Adrenal gland (tissue), 12 donors: ENCODE measurements around the gene ZIC4. TPM values are rescaled to one million over a fixed set of nuclear protein-coding genes. Genes with fewer than 3 reads are reported as not detected.

ENCODE experiments used
- DNase-seq, 7 donors: peaks; one replicate each; pipeline ENCODE4 v3.0.0-alpha.2; 2019 to 2020
- H3K27ac ChIP-seq, 5 donors: fragments of 200-600 bp; sonication (generic) in 4 of 5; 1 replicate in 3 of 5; 2 replicates in 2 of 5; pipeline versions ENCODE4 v1.5.1 to v1.8.0; 2016 to 2020; ENCODE audit warnings: mild to moderate bottlenecking in 1 of 5
- H3K27me3 ChIP-seq: fragments of 200-600 bp; 2 replicates; pipeline ENCODE4 v1.8.0; 2021
- H3K36me3 ChIP-seq, 2 donors: fragments of 200-600 bp; replicated peaks in 1 of 2; 1 replicate in 1 of 2; 2 replicates in 1 of 2; pipeline versions ENCODE4 v1.5.1 to v1.8.0; 2018 to 2022
- H3K4me1 ChIP-seq, 2 donors: fragments of 200-600 bp; replicated peaks in 1 of 2; 1 replicate in 1 of 2; 2 replicates in 1 of 2; pipeline versions ENCODE4 v1.5.1 to v1.8.0; 2018 to 2021
- H3K4me3 ChIP-seq, 4 donors: fragments of 200-600 bp; sonication (generic) in 3 of 4; one replicate each; pipeline ENCODE4 v1.5.1; 2016 to 2018
- H3K9me3 ChIP-seq, 3 donors: fragments of 200-600 bp; sonication (generic) in 1 of 3; replicated peaks in 1 of 3; 1 replicate in 2 of 3; 2 replicates in 1 of 3; pipeline versions ENCODE4 v1.5.1 to v1.8.0; 2016 to 2021
- CTCF ChIP-seq, 6 experiments: fragments of 450-650 bp in 4 of 6; fragments of 200-600 bp in 2 of 6; sonication (generic) in 1 of 6; IDR thresholded peaks; 1 replicate in 5 of 6; 2 replicates in 1 of 6; pipeline versions ENCODE4 v1.5.1 to v1.8.0; 2016 to 2021; ENCODE audit warnings: antibody characterized with exemption in 6 of 6, mild to moderate bottlenecking in 2 of 6, moderate library complexity in 1 of 6
- POLR2A ChIP-seq, 2 donors: fragments of 450-650 bp; IDR thresholded peaks; one replicate each; pipeline ENCODE4 v1.6.1; 2017; ENCODE audit warnings: antibody characterized with exemption in 2 of 2, mild to moderate bottlenecking in 2 of 2, moderate library complexity in 1 of 2
- WGBS, 4 donors: extraction: QIAGEN DNeasy Blood & Tissue Kit in 2 of 4; methylation state at CpG; one replicate each; pipeline versions ENCODE4 v1.1.5 to v1.1.7; 2013 to 2017; 5-methylcytosine and 5-hydroxymethylcytosine counted together
- intact Hi-C, 2 donors: fragments of 100-400 bp; cut with DNase I; formaldehyde crosslinking; loops; one replicate each; pipeline versions ENCODE4 v1.14.1 to v1.15.0; 2022 to 2023
- polyA plus RNA-seq, 3 donors: library from polyadenylated mRNA; stranded (reverse); fragments of 200-250 nt in 2 of 3; fragments of 350-450 nt in 1 of 3; fragmentation: Illumina TruSeq in 1 of 3; extraction: RNeasy Lipid Tissue Mini Kit (QIAGEN cat#74804) in 1 of 3; gene quantifications; one replicate each; pipeline ENCODE4 v1.2.3, GENCODE V29; 2013 to 2014
- total RNA-seq, 9 donors: library from RNA; depleted of rRNA in 4 of 9; stranded (reverse); fragments of >200 nt in 4 of 9; fragments of 120-200 nt in 1 of 9; fragmentation: NEBNext Ultra II Directional in 1 of 9; extraction: Animal tissue kit (Norgen Biotek cat#: 25700) in 1 of 9; gene quantifications; one replicate each; pipeline versions ENCODE4 v1.1.0 to v1.2.4, GENCODE V29; 2013 to 2023
- donor health status: healthy with polysubstance abuse.
- donor health status: Bipolar disorder and iron deficiency.
- donor health status: DM: yes; HTN: yes; CAD: no.
- donor health status: DM: no; HTN: no; CAD: no.
- donor health status: DM: no; HTN: no; CAD: no.
- donor health status: DM: yes; HTN: yes; CAD: no.

The ZIC4 gene
- total and polyA plus RNA-seq, 12 donors = 0.07 TPM; not detected in 11

- H3K27ac ChIP-seq = no peak overlapping the region
- TF ChIP-seq POLR2A (IDR thresholded peaks at IDR 0.05) (no peak), CTCF (IDR thresholded peaks at IDR 0.05) (no peak)
- no peaks in the 10 kb centered on the region for H3K36me3 ChIP-seq
- H3K9me3 ChIP-seq = no peaks in the 10 kb centered on the region
- WGBS, 4 donors = 10 to 14% (median 10%) methylated on average over 27 to 36 of the region's 36 CpGs
- H3K27me3 ChIP-seq = peaks cover 96% of the 10 kb centered on the region
- no peak overlapping the region for H3K4me3 ChIP-seq
- DNase-seq = no peak
- H3K4me1 ChIP-seq = peaks cover 0 to 10% of the 10 kb centered on the region in 2 donors
- intact Hi-C loops = no loop called here
These were observed 16.5 kb upstream of the ZIC4 start for GRCh38 chr3:147422601-147423536.

GRCh38 chr3:147422196-147422595 lies 15.9 kb upstream of the ZIC4 start:
- H3K36me3 ChIP-seq = no peaks in the 10 kb centered on the region
- 13 to 21% (median 17%) methylated on average over 15 of the region's 15 CpGs for WGBS, 4 donors
- TF ChIP-seq POLR2A (IDR thresholded peaks at IDR 0.05) (no peak), CTCF (IDR thresholded peaks at IDR 0.05) (no peak)
- H3K27ac ChIP-seq = no peak overlapping the region
- intact Hi-C loops = no loop called here
- DNase-seq = no peak
- H3K4me3 ChIP-seq = no peak overlapping the region
- H3K27me3 ChIP-seq = peaks cover 90% of the 10 kb centered on the region
- peaks cover 0 to 10% of the 10 kb centered on the region in 2 donors for H3K4me1 ChIP-seq
- no peaks in the 10 kb centered on the region for H3K9me3 ChIP-seq

GRCh38 chr3:147421184-147421912 lies 15.0 kb upstream of the ZIC4 start:
- no peaks in the 10 kb centered on the region for H3K36me3 ChIP-seq
- no peaks in the 10 kb centered on the region for H3K9me3 ChIP-seq
- peaks cover 89% of the 10 kb centered on the region for H3K27me3 ChIP-seq
- TF ChIP-seq POLR2A (IDR thresholded peaks at IDR 0.05) = no peak
- TF ChIP-seq CTCF (IDR thresholded peaks at IDR 0.05) = no peak
- H3K27ac ChIP-seq = no peak overlapping the region
- intact Hi-C loops = no loop called here
- H3K4me3 ChIP-seq = no peak overlapping the region
- 4 to 22% (median 13%) methylated on average over 3 to 53 of the region's 53 CpGs for WGBS, 4 donors
- DNase-seq = no peak
- peaks cover 0 to 10% of the 10 kb centered on the region in 2 donors for H3K4me1 ChIP-seq
